GM12874 (cell line): ENCODE data around the gene FSD1.

Experiments
- CTCF ChIP-seq: IDR thresholded peaks from 2 replicates; pipeline ENCODE4 v1.5.1; 2011; ENCODE audit warnings: low read depth, mild to moderate bottlenecking, control low read depth, low read length, moderate library complexity; ENCODE audit not compliant: insufficient read depth

Gene FSD1

GRCh38 chr19:4300589-4300988 lies 3.8 kb upstream of the FSD1 start:
- no peak for TF ChIP-seq CTCF

- TF ChIP-seq CTCF: no peak
These were observed 2.7 kb upstream of the FSD1 start for GRCh38 chr19:4301590-4302242.

- TF ChIP-seq CTCF: no peak
These were observed 2.2 kb upstream of the FSD1 start, which contains the start of gene TMIGD2 for GRCh38 chr19:4302243-4302640. Gene TMIGD2 (minus strand): TSS chr19:4302389. CDS start chr19:4302385, 4 bp downstream.

GRCh38 chr19:4303819-4304537 lies 420 bp upstream of the FSD1 start:
- TF ChIP-seq CTCF: no peak

GRCh38 chr19:4305257-4305612 lies 837 bp downstream of the FSD1 start:
- no peak for TF ChIP-seq CTCF

- TF ChIP-seq CTCF: no peak
These were observed 1.3 kb downstream of the FSD1 start for GRCh38 chr19:4305659-4306058.

GRCh38 chr19:4310247-4311121 lies 6.1 kb downstream of the FSD1 start:
- no peak for TF ChIP-seq CTCF
